HEK293T (cell line): ENCODE data around the gene PKN1.

Experiments used
- CTCF ChIA-PET: fragments of 350-600 bp; formaldehyde crosslinking; extraction: SDS; loops from one replicate; lab custom pipeline; 2021; ENCODE audit warnings: antibody characterized with exemption, inconsistent platforms; lab: Yijun Ruan, JAX
- POLR2A ChIA-PET: fragments of 350-600 bp; formaldehyde crosslinking; extraction: SDS; loops from one replicate; lab custom pipeline; 2020; ENCODE audit warnings: antibody characterized with exemption, inconsistent platforms; lab: Yijun Ruan, JAX
- DNase-seq: peaks from one replicate; pipeline ENCODE4 v3.0.0; 2012; ENCODE audit warnings: mixed read lengths; ENCODE audit errors: extremely low spot score
- ARNT ChIP-seq: fragments of 450-650 bp; IDR thresholded peaks from 2 replicates; pipeline ENCODE4 v1.6.1; 2017; ENCODE audit warnings: mild to moderate bottlenecking
- BHLHE40 ChIP-seq: fragments of 450-650 bp; IDR thresholded peaks from 2 replicates; pipeline ENCODE4 v1.6.1; 2016; ENCODE audit warnings: mild to moderate bottlenecking, moderate library complexity, borderline replicate concordance
- CTBP1 ChIP-seq: fragments of 450-650 bp; IDR thresholded peaks from 2 replicates; pipeline ENCODE4 v1.6.1; 2016; ENCODE audit warnings: borderline replicate concordance
- ELF4 ChIP-seq: fragments of 450-650 bp; IDR thresholded peaks from 2 replicates; pipeline ENCODE4 v1.6.1; 2017; ENCODE audit warnings: antibody characterized with exemption
- FOXA1 ChIP-seq: fragments of 450-650 bp; IDR thresholded peaks from 2 replicates; pipeline ENCODE4 v1.6.1; 2016; ENCODE audit warnings: mild to moderate bottlenecking
- FOXK2 ChIP-seq: fragments of 450-650 bp; IDR thresholded peaks from 2 replicates; pipeline ENCODE4 v1.6.1; 2016; ENCODE audit warnings: mild to moderate bottlenecking
- FOXM1 ChIP-seq: fragments of 450-650 bp; IDR thresholded peaks from 2 replicates; pipeline ENCODE4 v1.6.1; 2017; ENCODE audit warnings: mild to moderate bottlenecking, borderline replicate concordance
- HDGF ChIP-seq: fragments of 450-650 bp; IDR thresholded peaks from 2 replicates; pipeline ENCODE4 v1.6.1; 2017; ENCODE audit warnings: antibody characterized with exemption, borderline replicate concordance
- L3MBTL2 ChIP-seq: fragments of 450-650 bp; conservative IDR thresholded peaks from 2 replicates; pipeline ENCODE4 v1.6.1; 2016; ENCODE audit warnings: mild to moderate bottlenecking
- LEF1 ChIP-seq: fragments of 450-650 bp; IDR thresholded peaks from 2 replicates; pipeline ENCODE4 v1.6.1; 2017; ENCODE audit warnings: mild to moderate bottlenecking, borderline replicate concordance
- NFRKB ChIP-seq: fragments of 450-650 bp; IDR thresholded peaks from 2 replicates; pipeline ENCODE4 v1.6.1; 2016; ENCODE audit warnings: mild to moderate bottlenecking, moderate library complexity
- PKNOX1 ChIP-seq: fragments of 450-650 bp; IDR thresholded peaks from 2 replicates; pipeline ENCODE4 v1.6.1; 2016
- SP1 ChIP-seq: fragments of 450-650 bp; IDR thresholded peaks from 2 replicates; pipeline ENCODE4 v1.6.1; 2017
- SUZ12 ChIP-seq: fragments of 450-650 bp; IDR thresholded peaks from 2 replicates; pipeline ENCODE4 v1.6.1; 2016; ENCODE audit warnings: mild to moderate bottlenecking
- TARDBP ChIP-seq: fragments of 450-650 bp; IDR thresholded peaks from 2 replicates; pipeline ENCODE4 v1.6.1; 2016
- ZNF384 ChIP-seq: fragments of 450-650 bp; IDR thresholded peaks from 2 replicates; pipeline ENCODE4 v1.6.1; 2016

The PKN1 gene

DNA sequence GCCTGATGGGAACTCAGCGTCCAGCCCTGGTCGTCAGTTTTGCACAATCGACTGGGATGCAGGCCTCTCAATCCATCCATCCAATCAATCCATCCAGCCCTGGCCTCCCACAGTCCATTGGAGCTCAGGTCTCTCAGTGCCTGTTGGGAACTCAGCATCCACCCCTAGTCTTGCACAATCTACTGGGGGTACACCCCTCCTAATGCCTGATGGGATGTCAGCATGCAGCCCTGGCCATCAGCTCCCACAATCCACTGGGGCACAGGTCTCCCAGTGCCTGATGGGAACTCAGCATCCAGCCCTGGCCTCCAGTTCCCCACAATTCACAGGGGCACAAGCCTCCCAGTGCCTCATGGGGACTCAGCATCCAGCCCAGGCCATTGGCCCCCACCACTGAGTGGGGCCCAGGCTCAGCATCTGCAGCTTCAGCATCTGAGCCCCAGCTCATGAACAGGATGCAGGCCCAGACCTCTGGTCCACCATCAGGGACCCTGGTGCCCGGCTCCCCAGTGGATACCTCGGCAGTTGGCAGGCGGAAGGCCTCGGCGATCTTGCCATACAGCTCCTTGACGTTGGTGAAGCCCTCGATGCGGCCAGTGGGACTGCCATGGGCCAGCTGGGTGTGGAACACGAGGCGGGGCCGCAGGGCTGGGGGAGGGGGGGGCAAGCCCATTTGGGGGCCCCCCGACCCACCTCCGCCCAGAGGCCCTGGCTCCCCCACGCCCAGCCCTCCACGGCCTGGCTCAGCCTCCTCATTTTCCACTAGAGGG, 49.3 kb downstream of the PKN1 start:
- no peak for TF ChIP-seq PKNOX1
- TF ChIP-seq L3MBTL2, result no peak
- no peak for TF ChIP-seq SUZ12
- TF ChIP-seq TARDBP, result no peak
- no peak for TF ChIP-seq SP1
- no peak for TF ChIP-seq ARNT
- DNase-seq, result no peak
- CTCF ChIA-PET, result interaction anchor here (1.0 kb wide), 1 partner anchor 76 kb away, joined by 3 read pairs; no protein-coding TSS in a partner anchor
- POLR2A ChIA-PET, result no interaction called here

GRCh38 chr19:14487370-14488125, 54.4 kb downstream of the PKN1 start:
- TF ChIP-seq LEF1 (no peak), FOXA1 (no peak), PKNOX1 (no peak), NFRKB (no peak), HDGF (no peak), FOXK2 (no peak), ZNF384 (no peak), BHLHE40 (no peak), ELF4 (no peak), SUZ12 (no peak), FOXM1 (no peak), SP1 (no peak), TARDBP (no peak), ARNT (no peak), L3MBTL2 (no peak), CTBP1 (no peak)
- DNase-seq, result no peak
- ChIA-PET CTCF (interaction anchor here (0.6 kb wide), 1 partner anchor 123 kb away, joined by 6 read pairs; no protein-coding TSS in a partner anchor), POLR2A (interaction anchor here (1.5 kb wide), 1 partner anchor 9 kb away, joined by 3 read pairs; the partner anchor contains the start of gene GIPC1)

DNA sequence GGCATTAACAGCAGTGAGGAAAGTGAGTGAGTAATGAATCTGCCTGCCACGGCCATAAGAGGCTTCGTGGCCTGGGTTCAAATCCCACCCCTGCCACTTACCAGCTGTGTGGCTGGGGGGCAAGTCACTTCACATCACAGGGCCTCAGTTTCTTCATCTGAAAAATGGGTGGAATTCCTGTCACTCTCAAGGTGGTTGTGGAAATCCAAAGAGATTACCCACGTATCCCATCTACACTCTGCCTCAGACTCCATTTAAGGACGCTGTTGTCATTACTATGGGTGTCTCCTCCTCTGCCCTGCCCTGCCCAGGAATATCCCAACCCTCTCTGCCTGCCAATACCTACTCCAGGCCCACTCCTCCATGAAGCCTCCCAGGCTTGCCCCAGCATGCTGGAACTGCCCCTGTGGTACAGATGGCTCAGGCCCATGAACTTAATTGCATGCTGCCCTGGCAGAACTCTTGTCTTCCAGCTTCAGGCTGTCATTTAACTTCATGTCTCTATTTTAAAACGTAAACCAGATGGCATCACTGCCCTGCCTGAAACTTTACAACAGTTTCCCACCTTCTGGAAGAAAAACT, 59.7 kb downstream of the PKN1 start:
- ChIA-PET CTCF (interaction anchor here (0.5 kb wide), 1 partner anchor 282 kb away, joined by 5 read pairs; no protein-coding TSS in a partner anchor), POLR2A (interaction anchor here (1.7 kb wide), 1 partner anchor 26 kb away, joined by 6 read pairs; the partner anchor contains the start of gene DNAJB1)
- TF ChIP-seq SUZ12, result no peak
- no peak for TF ChIP-seq ZNF384
- no peak for TF ChIP-seq SP1
- TF ChIP-seq BHLHE40, result no peak
- TF ChIP-seq PKNOX1, result no peak
- TF ChIP-seq HDGF, result no peak
- TF ChIP-seq FOXM1, result no peak
- no peak for TF ChIP-seq TARDBP
- TF ChIP-seq ELF4, result no peak
- no peak for TF ChIP-seq ARNT
- DNase-seq, result no peak

GRCh38 chr19:14494411-14494810, 61.3 kb downstream of the PKN1 start:
- ChIA-PET CTCF (interaction anchor here (1.0 kb wide), 1 partner anchor 11 kb away, joined by 3 read pairs; no protein-coding TSS in a partner anchor), POLR2A (interaction anchor here (3.5 kb wide), 1 partner anchor 23 kb away, joined by 27 read pairs; the partner anchor contains the start of gene DNAJB1)
- TF ChIP-seq FOXK2 (no peak), FOXM1 (no peak), NFRKB (no peak), BHLHE40 (no peak), LEF1 (no peak), ELF4 (no peak), ZNF384 (no peak), SUZ12 (no peak), L3MBTL2 (no peak), PKNOX1 (no peak), HDGF (no peak), ARNT (no peak), TARDBP (no peak), SP1 (no peak), CTBP1 (no peak), FOXA1 (no peak)
- no peak for DNase-seq
